Measurements from ENCODE around the gene DGKG. TPM values are rescaled to one million over a fixed set of nuclear protein-coding genes. Genes with fewer than 3 reads are reported as not detected.

DGKG gene
- total and polyA plus RNA-seq, 2 of the 8 experiments (the other 6 are each of a cell fraction or from before 2014, with no cell fraction given) = 0.30 to 0.48 TPM

DNA sequence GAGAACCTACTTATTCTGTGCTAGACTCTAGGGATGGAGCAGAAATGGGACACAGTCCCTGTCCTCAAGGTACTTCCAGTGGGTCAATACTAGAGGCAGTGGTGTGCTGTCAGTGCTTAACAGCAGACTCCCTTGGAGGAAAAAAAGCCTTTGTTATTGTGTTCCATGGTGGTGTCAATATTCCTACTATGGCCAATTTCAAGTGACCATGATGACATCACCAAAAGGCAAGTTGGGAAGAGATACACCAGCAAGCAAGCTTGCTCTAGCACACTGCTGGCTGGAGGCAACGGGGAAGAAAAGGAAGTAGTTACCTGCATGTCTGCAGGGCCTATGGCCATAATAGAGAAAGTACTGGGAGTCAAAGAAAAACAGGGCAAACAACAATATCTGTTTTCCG, 163.6 kb downstream of the DGKG start:
- no peak overlapping the region for H3K4me2 ChIP-seq (ENCODE audit: insufficient read depth in 1 of 2, low read depth in 2 of 2, low read length in 2 of 2)
- no peak overlapping the region for H2BK120ac ChIP-seq (replicated peaks; ENCODE audit: low read depth, low read length)
- H3K36me3 ChIP-seq (ENCODE audit: control insufficient read depth in 2 of 4, insufficient read depth in 4 of 4, low read length in 3 of 4) = no peaks in the 10 kb centered on the region
- H3K79me2 ChIP-seq (ENCODE audit: control insufficient read depth in 1 of 2, insufficient read depth in 2 of 2, low read length in 2 of 2) = no peaks in the 10 kb centered on the region
- no peaks in the 10 kb centered on the region for H4K20me1 ChIP-seq (replicated peaks in 1 of 2; ENCODE audit: control insufficient read depth in 1 of 2, insufficient read depth in 2 of 2, low read length in 2 of 2)
- no peak overlapping the region for H3K4me3 ChIP-seq (ENCODE audit: extremely low read depth in 1 of 4, insufficient read depth in 2 of 4, low read depth in 3 of 4, low read length in 4 of 4)
- H2BK5ac ChIP-seq (ENCODE audit: low read depth, low read length) = no peak overlapping the region
- H2BK15ac ChIP-seq (ENCODE audit: low read length) = no peak overlapping the region
- ChIA-PET CTCF (ENCODE audit: partially characterized antibody) (interaction anchor here (4.8 kb wide), 1 partner anchor 11 kb away, joined by 24 read pairs; no protein-coding TSS in a partner anchor), POLR2A (ENCODE audit: partially characterized antibody) (interaction anchor here (1.1 kb wide), 1 partner anchor 13 kb away, joined by 3 read pairs; no protein-coding TSS in a partner anchor)
- peaks cover 14 to 41% (median 34%) of the 10 kb centered on the region in 4 experiments for H3K27me3 ChIP-seq (replicated peaks in 1 of 4; ENCODE audit: control insufficient read depth in 3 of 4, extremely low read depth in 1 of 4, insufficient read depth in 3 of 4, low read length in 3 of 4)
- H3K4ac ChIP-seq (replicated peaks; ENCODE audit: insufficient read length, low read depth, low read length) = no peak overlapping the region
- no peak overlapping the region for H2AFZ ChIP-seq (ENCODE audit: low read length)
- H3K9me3 ChIP-seq (ENCODE audit: insufficient read depth in 2 of 2, low read depth in 1 of 2, low read length in 1 of 2) = no peaks in the 10 kb centered on the region
- no peak overlapping the region for H2AK5ac ChIP-seq (ENCODE audit: low read depth, low read length)
- DNase-seq (ENCODE audit: low read depth in 1 of 2, low spot score in 2 of 2) = no peak
- H4K8ac ChIP-seq (ENCODE audit: extremely low read depth, insufficient read depth, low read length) = no peak overlapping the region
- no peak overlapping the region for H3K9ac ChIP-seq (replicated peaks in 1 of 4; ENCODE audit: extremely low read depth in 1 of 4, low read depth in 3 of 4, low read length in 3 of 4)
- H4K5ac ChIP-seq (ENCODE audit: insufficient read length, low read depth, low read length) = no peak overlapping the region
- 76% methylated on average over 2 of the region's 2 CpGs; no CpG with 5 or more reads in 1 of the 2 experiments for WGBS, 2 experiments (ENCODE audit: extremely low coverage in 1 of 2, insufficient coverage in 1 of 2, insufficient read length in 1 of 2, insufficient replicate concordance in 2 of 2, low coverage in 1 of 2, low lambda C conversion rate in 2 of 2, missing lambda C conversion rate in 1 of 2)
- H3K23ac ChIP-seq (ENCODE audit: insufficient read length) = no peak overlapping the region
- no peak overlapping the region for H3K27ac ChIP-seq (ENCODE audit: low read depth, low read length)
- no peaks in the 10 kb centered on the region for H3K79me1 ChIP-seq (ENCODE audit: low read depth, low read length)
- TF ChIP-seq, protein P1, sequence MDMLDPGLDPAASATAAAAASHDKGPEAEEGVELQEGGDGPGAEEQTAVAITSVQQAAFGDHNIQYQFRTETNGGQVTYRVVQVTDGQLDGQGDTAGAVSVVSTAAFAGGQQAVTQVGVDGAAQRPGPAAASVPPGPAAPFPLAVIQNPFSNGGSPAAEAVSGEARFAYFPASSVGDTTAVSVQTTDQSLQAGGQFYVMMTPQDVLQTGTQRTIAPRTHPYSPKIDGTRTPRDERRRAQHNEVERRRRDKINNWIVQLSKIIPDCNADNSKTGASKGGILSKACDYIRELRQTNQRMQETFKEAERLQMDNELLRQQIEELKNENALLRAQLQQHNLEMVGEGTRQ (IDR thresholded peaks at IDR 0.05; ENCODE audit: low read length) = no peak
- TF ChIP-seq ZNF274 (IDR thresholded peaks at IDR 0.05; ENCODE audit: borderline replicate concordance, extremely low read depth, low read length) (no peak), EZH2 (IDR thresholded peaks at IDR 0.05; ENCODE audit: low read depth, low read length, severe bottlenecking) (no peak), SAP30 (IDR thresholded peaks at IDR 0.05; ENCODE audit: insufficient read depth, insufficient replicate concordance, low read length) (no peak), GTF2F1 (IDR thresholded peaks at IDR 0.05; ENCODE audit: borderline replicate concordance, low read depth, low read length) (no peak)
- H3K14ac ChIP-seq (ENCODE audit: insufficient read length) = no peak overlapping the region
- no peak overlapping the region for H3K18ac ChIP-seq (ENCODE audit: extremely low read depth, low read length)
- peaks cover 6% of the 10 kb centered on the region; the same call in 1 of the 2 replicates for H3K23me2 ChIP-seq (ENCODE audit: low read depth, low read length)
- no peak overlapping the region for H3K56ac ChIP-seq (replicated peaks; ENCODE audit: insufficient read length, low read depth, low read length)
- no peak overlapping the region for H4K91ac ChIP-seq (replicated peaks; ENCODE audit: insufficient read length, low read length)
- H2BK20ac ChIP-seq (ENCODE audit: low read length) = no peak overlapping the region
- no peak for FAIRE-seq
- peaks cover 0 to 2% (median under 1%) of the 10 kb centered on the region in 4 experiments; a peak in 3 of 7 replicates for H3K4me1 ChIP-seq (replicated peaks in 1 of 4; ENCODE audit: control insufficient read depth in 3 of 4, insufficient read depth in 4 of 4, low read length in 3 of 4)
- no peak overlapping the region for H2BK12ac ChIP-seq (ENCODE audit: low read depth, low read length)
